HG02884 (cell line): Measurements from ENCODE around the gene PRKAR2B.
"Not testable (repeated sequence)": the region's sequence is repeated elsewhere in the genome, so short reads cannot be mapped to it uniquely, and the experiment has no call there.

Source experiments
- ATAC-seq: cut with Tn5 transposase; IDR thresholded peaks from one replicate; pipeline ENCODE4 v1.9.1; 2021; ENCODE audit warnings: mild to moderate bottlenecking, moderate library complexity; ENCODE audit not compliant: unreplicated experiment

Gene PRKAR2B

DNA sequence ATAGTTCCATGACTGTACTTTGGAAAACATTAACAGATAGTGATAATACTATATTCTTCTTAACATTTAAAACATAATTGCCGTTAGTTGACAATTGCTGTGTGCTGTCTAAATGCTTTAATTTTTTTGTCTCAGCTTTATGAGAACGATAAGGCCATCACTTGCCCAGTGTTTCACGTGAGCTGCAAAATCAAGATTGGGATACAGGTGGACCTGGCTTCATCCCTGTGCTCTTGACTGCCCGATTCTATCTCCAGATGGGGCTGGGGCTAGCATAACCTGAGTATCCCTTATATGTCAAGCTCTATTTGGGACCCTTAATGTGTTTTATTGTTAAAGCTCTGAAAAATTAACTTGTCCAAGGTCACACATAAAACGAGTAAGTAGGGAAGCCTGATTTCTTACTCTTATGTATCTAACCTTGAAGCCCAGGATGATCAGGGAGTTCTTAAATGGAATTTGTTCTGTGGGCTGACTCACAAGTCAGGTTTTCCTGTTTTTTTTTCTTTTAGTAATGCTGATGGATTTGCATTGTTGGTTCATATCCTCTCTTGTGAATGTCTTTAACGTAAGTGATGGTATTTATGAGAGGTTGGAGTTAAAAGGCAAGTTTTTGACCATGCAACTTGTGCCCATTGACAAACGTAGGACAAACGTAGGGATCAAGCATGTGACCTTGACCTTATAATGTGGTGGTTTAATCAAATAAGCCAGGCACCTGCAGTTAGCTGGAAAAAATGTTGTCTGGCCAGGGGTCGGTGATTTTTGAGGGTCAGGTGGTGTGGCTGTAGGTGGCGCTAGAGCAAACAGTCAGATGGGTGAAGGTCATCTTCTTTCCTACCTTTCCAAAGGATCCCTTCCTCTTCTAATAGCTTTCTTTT lies 3.6 kb downstream of the PRKAR2B start:
- ATAC-seq = no peak

DNA sequence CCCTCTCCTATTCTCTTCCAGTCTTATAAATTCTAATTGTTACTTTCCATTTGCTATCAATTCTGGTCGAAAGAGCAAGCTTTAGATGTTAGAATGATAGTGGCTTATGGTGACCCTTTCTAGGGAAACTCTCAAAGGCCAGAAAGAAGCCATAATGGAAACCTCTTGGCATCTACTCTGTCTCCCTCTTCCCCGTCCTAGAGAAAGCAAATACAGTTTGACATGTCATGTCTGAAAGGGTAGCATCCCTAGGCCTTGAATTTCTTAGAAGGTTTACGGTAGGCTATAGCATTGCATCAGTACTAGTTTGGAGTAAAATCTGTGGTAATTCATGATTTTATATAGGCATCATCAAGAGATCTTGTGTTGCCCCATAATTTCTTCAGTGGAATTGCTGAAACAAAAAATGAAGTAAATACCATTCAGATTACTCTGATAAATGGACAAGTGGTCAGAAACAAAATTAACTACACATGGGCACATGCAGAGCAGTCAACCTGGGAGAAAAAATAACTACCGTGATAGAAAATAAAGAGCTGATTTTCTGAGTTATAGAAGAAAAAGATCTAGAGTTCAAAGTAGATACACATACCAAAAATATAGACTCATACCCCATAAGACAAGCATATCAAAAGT lies 4.4 kb downstream of the PRKAR2B start:
- no peak for ATAC-seq

DNA sequence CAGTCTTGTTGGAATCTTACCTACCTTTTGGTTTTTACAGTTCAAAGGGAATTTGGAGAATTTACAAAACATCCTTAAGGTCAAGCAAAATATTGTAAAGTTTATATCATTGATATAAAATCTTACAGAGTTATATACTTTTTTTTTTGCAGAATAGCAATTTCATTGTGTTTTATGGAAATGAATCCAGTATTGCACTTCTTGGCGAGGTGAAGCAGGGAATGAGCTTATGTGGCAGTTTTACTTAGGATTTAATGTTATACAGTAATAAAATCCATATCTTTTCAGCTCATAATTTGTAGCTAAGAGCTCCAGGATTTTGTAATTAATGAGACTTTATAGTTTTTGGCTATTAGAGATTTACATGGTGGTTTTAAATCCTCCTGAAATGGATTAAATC lies 5.0 kb downstream of the PRKAR2B start:
- ATAC-seq = no peak

DNA sequence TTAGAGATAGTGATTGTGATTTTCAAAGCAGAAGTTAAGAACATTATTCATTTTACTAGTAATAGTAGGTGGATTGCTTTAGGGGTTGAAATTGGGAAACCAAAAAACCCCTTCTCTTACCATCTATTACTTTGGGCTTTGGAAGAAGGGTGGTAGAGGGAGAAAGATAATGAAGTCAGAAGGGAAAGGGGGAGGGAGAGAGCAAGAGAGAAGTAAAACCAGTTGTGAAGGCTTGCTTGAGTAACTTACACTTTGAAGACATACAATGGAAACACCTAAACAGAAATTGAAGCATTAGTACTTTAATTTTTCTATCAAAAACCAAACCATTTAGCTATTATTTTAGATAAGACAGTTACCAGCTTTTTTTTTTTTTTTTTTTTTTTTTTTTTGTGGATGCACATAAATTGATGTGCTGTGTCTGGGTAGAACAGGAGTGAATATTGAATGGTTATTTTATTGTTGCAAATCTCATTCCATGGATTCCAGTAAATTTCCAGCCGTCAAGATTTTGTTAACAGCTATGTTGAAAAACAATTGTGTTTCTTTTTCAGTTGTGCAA lies 5.5 kb downstream of the PRKAR2B start:
- ATAC-seq = no peak

DNA sequence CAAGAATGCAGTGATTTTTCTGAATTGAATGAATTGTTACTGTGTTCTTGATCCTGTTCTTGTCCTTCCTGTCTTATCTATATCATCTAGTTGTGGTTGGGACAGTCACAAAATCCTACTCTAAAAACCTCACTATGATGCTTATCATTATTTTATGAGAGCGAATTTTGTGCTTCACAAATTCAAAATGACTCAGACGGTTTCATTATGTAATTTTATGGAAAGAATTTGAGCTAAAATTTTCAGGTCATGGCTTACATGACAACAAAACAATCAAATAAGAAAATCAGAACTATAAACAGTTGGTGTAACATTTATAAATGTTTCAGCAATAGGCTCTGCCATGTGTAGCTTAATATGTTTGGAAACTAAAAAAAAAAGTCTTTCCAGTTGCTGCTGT lies 6.9 kb downstream of the PRKAR2B start:
- no peak for ATAC-seq

DNA sequence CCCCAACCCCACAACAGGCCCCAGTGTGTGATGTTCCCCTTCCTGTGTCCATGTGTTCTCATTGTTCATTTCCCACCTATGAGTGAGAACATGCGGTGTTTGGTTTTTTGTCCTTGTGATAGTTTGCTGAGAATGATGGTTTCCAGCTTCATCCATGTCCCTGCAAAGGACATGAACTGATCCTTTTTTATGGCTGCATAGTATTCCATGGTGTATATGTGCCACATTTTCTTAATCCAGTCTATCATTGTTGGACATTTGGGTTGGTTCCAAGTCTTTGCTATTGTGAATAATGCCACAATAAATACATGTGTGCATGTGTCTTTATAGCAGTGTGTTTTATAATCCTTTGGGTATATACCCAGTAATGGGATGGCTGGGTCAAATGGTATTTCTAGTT lies 10.5 kb downstream of the PRKAR2B start:
- not testable (repeated sequence) for ATAC-seq

DNA sequence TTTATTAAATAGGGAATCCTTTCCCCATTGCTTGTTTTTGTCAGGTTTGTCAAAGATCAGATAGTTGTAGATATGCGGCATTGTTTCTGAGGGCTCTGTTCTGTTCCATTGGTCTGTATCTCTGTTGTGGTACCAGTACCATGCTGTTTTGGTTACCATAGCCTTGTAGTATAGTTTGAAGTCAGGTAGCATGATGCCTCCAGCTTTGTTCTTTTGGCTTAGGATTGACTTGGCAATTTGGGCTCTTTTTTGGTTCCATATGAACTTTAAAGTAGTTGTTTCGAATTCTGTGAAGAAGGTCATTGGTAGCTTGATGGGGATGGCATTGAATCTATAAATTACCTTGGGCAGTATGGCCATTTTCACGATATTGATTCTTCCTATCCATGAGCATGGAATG lies 11.6 kb downstream of the PRKAR2B start:
- ATAC-seq = not testable (repeated sequence)

DNA sequence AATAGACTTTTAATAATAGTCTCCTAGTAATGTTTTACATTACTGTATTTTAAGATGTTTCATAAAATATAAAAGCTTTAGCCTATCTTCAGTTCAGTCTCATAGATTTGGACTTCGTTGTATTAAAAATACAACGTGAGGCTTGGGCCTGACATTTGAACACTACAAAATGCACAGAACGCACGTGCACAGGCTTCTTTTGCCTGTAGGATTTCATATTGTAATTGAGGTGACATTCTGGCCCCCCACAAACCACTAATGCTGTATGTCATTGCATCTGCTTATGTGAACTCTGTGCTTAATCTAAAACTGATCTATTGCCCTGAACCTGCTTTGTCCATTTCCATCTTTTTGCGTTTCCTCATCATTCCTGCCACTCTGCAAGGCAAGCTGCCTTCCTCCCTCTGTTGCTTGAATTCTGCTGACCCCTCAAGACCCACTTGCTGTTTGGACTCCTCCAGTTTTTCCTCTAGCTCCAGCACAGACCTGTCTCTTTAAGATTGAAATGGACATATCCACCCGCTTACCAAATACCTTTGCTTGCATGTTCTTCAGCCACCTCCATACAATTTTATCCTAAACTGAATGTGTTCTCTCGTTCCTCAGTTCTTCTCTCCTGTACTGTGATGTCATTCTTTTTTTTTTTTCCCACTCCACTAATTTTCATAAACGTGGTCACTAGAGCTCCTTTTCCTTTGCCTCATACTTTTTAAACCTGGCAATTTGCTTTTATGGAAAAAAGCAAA lies 12.4 kb downstream of the PRKAR2B start:
- no peak for ATAC-seq

DNA sequence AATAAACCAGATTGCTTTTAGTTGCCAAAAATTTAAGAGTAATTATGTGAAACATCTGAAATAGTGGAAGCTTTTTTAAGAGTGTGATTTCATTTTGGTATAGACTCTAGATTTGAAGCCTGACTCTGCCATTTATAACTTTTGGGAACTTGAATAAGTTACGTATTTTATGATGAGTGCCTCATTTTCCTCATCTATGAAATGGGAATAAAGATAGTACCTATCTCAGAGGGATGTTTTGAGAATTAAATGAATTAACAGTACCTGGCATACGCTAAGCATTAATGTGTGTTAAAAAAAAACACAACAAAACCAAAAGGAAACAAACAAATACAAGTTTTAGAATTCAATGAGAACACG lies 12.9 kb downstream of the PRKAR2B start:
- ATAC-seq = no peak

DNA sequence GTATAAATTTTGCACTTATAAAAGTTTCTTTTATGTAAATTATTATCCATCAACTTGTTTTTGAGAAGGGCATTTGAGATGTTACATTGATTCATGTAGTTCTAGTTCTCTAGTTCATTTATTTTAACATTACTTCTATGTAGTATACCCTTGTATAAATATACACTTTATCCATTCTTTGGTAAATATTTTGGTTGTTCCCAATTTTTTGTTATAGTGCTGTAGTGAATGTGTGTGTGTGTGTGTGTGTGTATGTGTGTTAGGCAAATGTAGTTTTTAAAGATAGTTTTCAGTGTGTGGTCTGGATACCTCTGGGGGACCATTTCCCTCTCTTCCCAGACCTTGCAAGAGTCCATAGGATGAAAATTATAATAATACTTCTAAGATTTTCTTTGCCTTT lies 15.0 kb downstream of the PRKAR2B start:
- ATAC-seq = no peak

DNA sequence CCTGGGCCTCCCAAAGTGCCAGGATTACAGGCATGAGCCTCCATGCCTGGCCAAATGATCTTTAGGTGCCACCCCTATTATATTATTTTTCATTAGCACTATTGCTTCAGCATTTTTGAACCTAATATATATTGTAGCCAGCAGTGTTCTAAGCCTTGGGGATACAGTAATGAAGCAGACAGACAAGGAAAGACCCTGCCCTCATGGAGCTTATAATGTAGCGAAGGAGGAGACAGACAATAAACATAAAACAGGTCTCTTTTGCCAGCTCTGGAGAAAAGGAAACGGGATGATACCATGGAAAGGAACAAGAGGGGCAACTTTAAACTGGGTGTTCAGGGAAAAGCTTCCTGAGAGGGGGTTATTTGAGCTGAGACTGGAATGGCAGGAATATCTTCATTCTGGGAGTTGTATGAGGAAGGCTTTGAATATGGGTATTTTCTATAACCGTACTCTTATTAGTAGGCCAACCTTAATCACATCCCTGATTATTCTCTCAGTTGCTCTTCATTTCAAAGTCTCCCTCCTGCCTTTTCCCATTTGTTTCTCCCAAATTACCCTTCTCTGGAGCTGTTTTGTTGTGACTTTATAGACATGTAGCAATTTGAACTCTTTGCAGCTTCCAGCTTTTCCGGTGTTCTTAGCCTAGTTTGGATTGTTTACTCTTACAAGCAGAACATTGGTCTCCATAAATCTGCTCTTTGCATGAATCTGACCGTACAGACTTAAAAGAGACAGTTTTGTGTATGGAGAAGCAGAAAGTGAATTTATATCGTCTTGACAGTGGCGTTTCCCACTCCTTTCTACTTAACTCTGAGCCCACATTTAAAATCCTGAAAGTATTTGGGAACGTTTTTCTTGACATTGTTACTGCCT lies 19.0 kb downstream of the PRKAR2B start:
- ATAC-seq = no peak

DNA sequence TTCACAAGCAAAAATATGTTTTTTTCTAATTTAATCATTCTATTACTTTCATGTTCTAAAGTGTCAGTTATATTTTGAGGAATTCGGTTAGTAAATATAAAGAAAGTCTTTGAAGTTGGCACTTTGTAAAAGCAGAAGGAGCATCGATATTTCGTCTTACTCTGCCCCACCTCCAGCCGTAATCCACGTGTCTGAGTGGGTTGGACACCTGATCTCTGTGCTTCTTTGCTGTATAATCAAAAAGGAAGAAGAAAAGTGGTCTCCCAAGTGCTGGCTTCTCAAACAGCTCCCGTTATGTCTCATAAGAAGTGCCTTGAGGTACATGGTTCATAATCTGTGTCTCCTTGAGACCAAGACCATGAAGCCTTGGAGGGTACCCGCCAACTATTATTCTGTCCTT lies 19.8 kb downstream of the PRKAR2B start:
- ATAC-seq = no peak

DNA sequence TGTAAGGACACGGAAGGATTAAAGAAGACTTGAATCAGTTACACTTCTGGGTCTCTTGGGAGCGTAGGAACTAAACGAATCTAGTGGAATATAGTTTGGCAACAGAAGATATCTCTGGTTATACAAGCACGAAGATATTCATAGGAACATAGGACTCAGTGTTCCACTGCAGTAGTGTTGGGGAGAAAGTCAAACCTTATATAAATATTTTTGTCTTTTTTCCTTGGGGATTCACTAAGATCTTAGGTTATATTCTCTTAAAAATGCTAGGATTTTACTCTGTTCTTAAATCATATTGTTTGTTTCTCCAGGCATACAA lies 21.4 kb downstream of the PRKAR2B start:
- ATAC-seq = no peak

DNA sequence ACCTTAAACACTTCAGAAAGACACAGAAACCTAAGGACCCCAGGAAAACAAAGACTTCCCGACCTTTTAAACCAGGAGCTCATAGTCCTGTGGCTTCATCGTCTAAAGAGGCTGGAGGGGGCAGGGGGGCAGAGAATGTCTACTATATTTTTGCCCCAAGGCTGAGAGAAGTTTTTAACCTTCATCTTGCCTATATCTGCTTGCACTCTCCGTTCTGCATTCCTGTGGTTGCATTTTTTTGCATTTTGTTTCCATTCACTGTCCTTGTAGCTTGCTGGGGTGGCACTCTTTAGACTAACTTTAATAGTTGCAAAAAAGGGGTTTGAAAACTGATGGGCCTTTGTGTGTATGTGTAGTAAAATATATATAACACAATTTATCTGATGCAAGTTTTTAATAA lies 23.7 kb downstream of the PRKAR2B start:
- ATAC-seq = no peak

DNA sequence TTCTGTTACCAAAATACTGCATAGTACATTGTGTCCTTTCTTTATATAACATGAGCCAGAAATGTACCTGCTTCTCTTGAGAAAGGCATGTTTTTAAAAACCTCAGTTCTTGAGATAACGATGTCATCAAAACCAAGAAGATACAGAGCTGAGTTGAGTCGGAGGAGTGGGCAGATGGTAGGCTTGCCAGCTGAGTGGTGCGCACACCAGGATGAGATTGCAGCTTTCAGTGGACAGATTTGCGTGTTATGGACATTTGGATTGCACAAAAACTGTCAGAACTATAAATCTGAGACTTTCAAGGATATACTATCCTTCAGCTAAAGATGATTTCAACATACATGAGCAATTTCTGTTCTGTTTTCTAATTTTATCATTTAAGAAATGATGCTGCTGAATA lies 25.0 kb downstream of the PRKAR2B start:
- ATAC-seq = no peak

DNA sequence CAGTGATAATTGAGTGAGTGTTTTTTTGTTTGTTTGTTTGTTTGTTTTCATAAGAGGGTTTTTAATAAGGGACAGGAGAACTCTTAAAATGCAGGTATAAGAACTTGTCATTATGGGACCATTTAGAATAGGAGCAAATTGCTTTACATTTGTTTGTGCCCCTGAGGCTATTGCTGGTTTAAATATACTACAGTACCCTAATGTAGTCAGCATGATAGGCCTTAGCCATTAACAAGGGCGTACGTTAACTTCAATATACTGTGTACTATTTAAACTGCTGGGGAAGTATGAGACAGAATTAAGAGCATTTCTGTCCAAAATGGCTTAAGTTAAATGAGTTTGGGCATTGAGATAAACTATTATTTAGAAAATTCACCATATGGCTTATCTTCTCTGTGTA lies 26.2 kb downstream of the PRKAR2B start:
- ATAC-seq = no peak

DNA sequence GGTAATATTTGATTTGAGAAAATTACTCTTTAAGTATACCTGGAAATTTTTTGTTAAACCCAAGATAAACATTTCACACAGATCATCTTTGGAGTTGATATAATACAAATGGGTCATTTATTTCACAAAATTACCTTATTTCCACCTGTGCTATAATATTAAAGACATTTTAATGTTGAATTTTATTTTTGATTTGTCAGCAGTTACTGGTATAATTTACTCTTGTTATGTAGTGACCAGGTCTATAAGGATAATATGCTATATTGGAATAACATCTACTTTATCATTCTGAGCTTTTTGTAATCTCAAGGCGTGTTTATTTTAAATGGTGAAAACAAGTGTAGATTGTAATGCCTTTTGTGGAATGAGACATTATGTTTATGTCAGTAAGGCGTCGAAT lies 26.6 kb downstream of the PRKAR2B start:
- ATAC-seq = no peak

DNA sequence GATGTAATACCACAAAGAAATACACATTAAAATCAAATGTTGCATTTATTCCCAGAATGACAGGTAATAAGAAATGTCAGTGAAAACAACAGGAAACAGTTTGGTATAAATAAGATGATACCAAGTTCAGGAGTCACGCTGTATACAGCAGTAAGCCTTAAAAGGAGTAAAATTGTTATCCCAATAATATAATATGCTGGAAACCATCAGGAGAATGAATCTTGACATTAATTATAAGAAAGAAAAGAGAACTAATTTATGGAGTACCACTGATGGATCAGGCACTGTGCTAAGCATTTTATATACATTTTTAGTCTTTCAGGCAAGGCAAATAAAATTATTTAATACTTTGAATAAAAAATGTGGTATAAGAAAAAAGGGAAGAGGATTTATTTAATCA lies 27.6 kb downstream of the PRKAR2B start:
- ATAC-seq = no peak

DNA sequence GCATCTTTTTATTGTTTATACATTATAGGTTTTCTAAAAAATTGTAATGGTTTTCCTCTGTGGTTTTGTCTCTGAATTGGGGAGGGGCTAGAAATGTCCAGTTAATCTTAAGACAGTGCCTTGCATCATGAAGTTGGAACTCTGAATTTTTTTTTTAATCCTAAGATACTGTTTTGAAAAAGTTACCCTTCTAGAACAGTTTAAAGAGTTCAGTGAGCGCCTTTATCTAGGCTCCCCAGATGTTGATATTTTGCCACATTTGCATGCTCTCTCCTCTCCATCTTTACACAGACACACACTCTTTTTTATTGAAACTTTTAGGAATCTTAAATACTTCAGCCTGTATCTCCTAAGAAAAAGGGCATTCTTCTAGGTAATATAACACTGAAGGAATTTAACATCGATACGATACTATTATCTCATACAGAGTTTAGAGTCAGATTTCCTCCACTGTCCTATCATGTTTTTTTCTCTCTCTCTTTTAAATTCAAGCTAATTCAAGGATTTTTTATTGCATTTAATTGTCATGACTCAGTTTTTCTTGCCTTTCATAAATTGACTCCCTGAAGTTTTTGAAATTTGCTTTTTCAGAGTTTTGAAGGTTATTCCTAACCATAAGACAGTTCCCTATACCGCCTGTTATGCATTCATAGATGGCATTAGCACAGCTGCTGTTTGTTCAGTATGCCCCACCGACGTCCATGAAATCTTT lies 31.5 kb downstream of the PRKAR2B start:
- no peak for ATAC-seq
